Measurements from ENCODE around the gene M6PR. TPM values are rescaled to one million over a fixed set of nuclear protein-coding genes. Genes with fewer than 3 reads are reported as not detected.

M6PR gene
- polyA plus RNA-seq, 1 donor from 2014 or later: 52.8 TPM

GRCh38 chr12:8956772-8957171 is 7.3 kb upstream of the M6PR start:
- Histone ChIP-seq H3K9ac (ENCODE audit: low read length) (no peak overlapping the region), H3K9me2 (ENCODE audit: insufficient read depth, low read length) (no peaks in the 10 kb centered on the region), H4K20me1 (ENCODE audit: insufficient read depth) (no peaks in the 10 kb centered on the region), H3K4me3 (ENCODE audit: low read length) (no peak overlapping the region), H3K9me3 (ENCODE audit: low read length) (no peaks in the 10 kb centered on the region), H3K27ac (ENCODE audit: low read length) (no peak overlapping the region), H3F3A (ENCODE audit: insufficient read depth, low read length, poor library complexity, severe bottlenecking) (no peaks in the 10 kb centered on the region), H3K79me2 (replicated peaks; ENCODE audit: insufficient read depth, low read length) (no peaks in the 10 kb centered on the region), H3K36me3 (ENCODE audit: insufficient read depth, low read length) (no peaks in the 10 kb centered on the region), H2AFZ (ENCODE audit: low read depth, low read length) (no peak overlapping the region), H3K27me3 (ENCODE audit: insufficient read depth, low read depth, low read length) (no peaks in the 10 kb centered on the region), H3K4me2 (ENCODE audit: low read length) (no peak overlapping the region)
- TF ChIP-seq EP300 (conservative IDR thresholded peaks at IDR 0.05; ENCODE audit: poor library complexity, severe bottlenecking): no peak
- TF ChIP-seq REST (IDR thresholded peaks at IDR 0.05; ENCODE audit: borderline replicate concordance): no peak
- no peak for TF ChIP-seq SMC3 (conservative IDR thresholded peaks at IDR 0.05; ENCODE audit: poor library complexity)
- no peak for TF ChIP-seq POLR2AphosphoS5 (IDR thresholded peaks at IDR 0.05)
- TF ChIP-seq EZH2 (IDR thresholded peaks at IDR 0.05; ENCODE audit: borderline replicate concordance, insufficient read depth, low read length, poor library complexity, severe bottlenecking): no peak
- TF ChIP-seq CTCF (IDR thresholded peaks at IDR 0.05; ENCODE audit: poor library complexity, severe bottlenecking): no peak
- TF ChIP-seq MXI1 (conservative IDR thresholded peaks at IDR 0.05; ENCODE audit: poor library complexity, severe bottlenecking): no peak
- TF ChIP-seq RAD21 (conservative IDR thresholded peaks at IDR 0.05): no peak
- no peak for TF ChIP-seq TAF1 (IDR thresholded peaks at IDR 0.05; ENCODE audit: low read depth)

GRCh38 chr12:8956073-8956472 is 6.6 kb upstream of the M6PR start:
- Histone ChIP-seq H3F3A (ENCODE audit: insufficient read depth, low read length, poor library complexity, severe bottlenecking) (no peaks in the 10 kb centered on the region), H4K20me1 (ENCODE audit: insufficient read depth) (no peaks in the 10 kb centered on the region), H3K27me3 (ENCODE audit: insufficient read depth, low read depth, low read length) (no peaks in the 10 kb centered on the region), H3K9ac (ENCODE audit: low read length) (no peak overlapping the region), H3K4me3 (ENCODE audit: low read length) (no peak overlapping the region), H3K9me3 (ENCODE audit: low read length) (no peaks in the 10 kb centered on the region), H3K27ac (ENCODE audit: low read length) (no peak overlapping the region), H3K79me2 (replicated peaks; ENCODE audit: insufficient read depth, low read length) (no peaks in the 10 kb centered on the region), H2AFZ (ENCODE audit: low read depth, low read length) (no peak overlapping the region), H3K9me2 (ENCODE audit: insufficient read depth, low read length) (no peaks in the 10 kb centered on the region), H3K4me2 (ENCODE audit: low read length) (no peak overlapping the region), H3K36me3 (ENCODE audit: insufficient read depth, low read length) (no peaks in the 10 kb centered on the region)
- no peak for TF ChIP-seq CTCF (IDR thresholded peaks at IDR 0.05; ENCODE audit: poor library complexity, severe bottlenecking)
- TF ChIP-seq MXI1 (conservative IDR thresholded peaks at IDR 0.05; ENCODE audit: poor library complexity, severe bottlenecking): no peak
- TF ChIP-seq EZH2 (IDR thresholded peaks at IDR 0.05; ENCODE audit: borderline replicate concordance, insufficient read depth, low read length, poor library complexity, severe bottlenecking): no peak
- no peak for TF ChIP-seq RAD21 (conservative IDR thresholded peaks at IDR 0.05)
- no peak for TF ChIP-seq SMC3 (conservative IDR thresholded peaks at IDR 0.05; ENCODE audit: poor library complexity)
- no peak for TF ChIP-seq EP300 (conservative IDR thresholded peaks at IDR 0.05; ENCODE audit: poor library complexity, severe bottlenecking)
- TF ChIP-seq REST (IDR thresholded peaks at IDR 0.05; ENCODE audit: borderline replicate concordance): no peak
- no peak for TF ChIP-seq POLR2AphosphoS5 (IDR thresholded peaks at IDR 0.05)
- TF ChIP-seq TAF1 (IDR thresholded peaks at IDR 0.05; ENCODE audit: low read depth): no peak
